PC-3 (cell line): ENCODE data around the gene STXBP1. TPM values are rescaled to one million over a fixed set of nuclear protein-coding genes. Genes with fewer than 3 reads are reported as not detected.

Source experiments
- ATAC-seq: fragments of 200-7000 bp; cut with Tn5 transposase; 2 replicates; pipeline ENCODE4 v1.9.1; 2020; ENCODE audit warnings: mild to moderate bottlenecking, moderate library complexity
- BruUV-seq: library from RNA; stranded (reverse); fragments of 400-500 nt; replicated peaks from 2 replicates; lab custom pipeline; 2021; lab: Mats Ljungman, UMichigan
- CTCF ChIA-PET: fragments of 300-600 bp; sonication (Branson Sonifier 250); formaldehyde crosslinking; loops from one replicate; lab custom pipeline; 2022; ENCODE audit warnings: antibody characterized with exemption; lab: Charles Lee
- POLR2A ChIA-PET: fragments of 300-600 bp; sonication (Branson Sonifier 250); formaldehyde crosslinking; loops from one replicate; lab custom pipeline; 2022; ENCODE audit warnings: antibody characterized with exemption; ENCODE audit not compliant: unreplicated experiment; lab: Charles Lee
- DNase-seq: peaks from one replicate; pipeline ENCODE4 v3.0.0-alpha.2; 2015
- H2AFZ ChIP-seq: fragments of 300-600 bp; sonication (generic); 2 replicates; pipeline ENCODE4 v1.6.0; 2016; ENCODE audit warnings: antibody characterized with exemption, low read length
- H3F3A ChIP-seq: fragments of 300-600 bp; sonication (generic); one replicate; pipeline ENCODE4 v1.6.0; 2017; ENCODE audit warnings: antibody characterized with exemption, low read length, control low read depth, mild to moderate bottlenecking; ENCODE audit not compliant: unreplicated experiment
- H3K27ac ChIP-seq: fragments of 300-600 bp; sonication (generic); 2 replicates; pipeline ENCODE4 v1.5.1; 2016; ENCODE audit warnings: mild to moderate bottlenecking, low read length
- H3K27me3 ChIP-seq: fragments of 300-600 bp; sonication (generic); 2 replicates; pipeline ENCODE4 v1.6.1; 2016; ENCODE audit warnings: low read length, mixed read lengths
- H3K36me3 ChIP-seq: fragments of 300-600 bp; sonication (generic); 2 replicates; pipeline ENCODE4 v1.6.1; 2016; ENCODE audit warnings: low read depth, mixed run types, low read length, mixed read lengths
- H3K4me1 ChIP-seq: fragments of 300-600 bp; sonication (generic); 2 replicates; pipeline ENCODE4 v1.5.1; 2016; ENCODE audit warnings: low read length; ENCODE audit not compliant: insufficient read depth
- H3K4me2 ChIP-seq: fragments of 300-600 bp; sonication (generic); 2 replicates; pipeline ENCODE4 v1.6.0; 2016; ENCODE audit warnings: low read length
- H3K4me3 ChIP-seq: fragments of 300-600 bp; sonication (generic); 2 replicates; pipeline ENCODE4 v1.5.1; 2016; ENCODE audit warnings: mild to moderate bottlenecking, low read length, mixed read lengths
- H3K79me2 ChIP-seq: fragments of 300-600 bp; sonication (generic); 2 replicates; pipeline ENCODE4 v1.6.1; 2017; ENCODE audit warnings: low read length, mixed read lengths
- H3K9ac ChIP-seq: fragments of 300-600 bp; sonication (generic); 2 replicates; pipeline ENCODE4 v1.6.0; 2016; ENCODE audit warnings: mild to moderate bottlenecking, low read length
- H3K9me2 ChIP-seq: fragments of 300-600 bp; sonication (generic); replicated peaks from 2 replicates; pipeline ENCODE4 v1.6.1; 2016; ENCODE audit warnings: mixed run types, low read length, mixed read lengths
- H3K9me3 ChIP-seq: fragments of 300-600 bp; sonication (generic); 2 replicates; pipeline ENCODE4 v1.6.1; 2016; ENCODE audit warnings: low read length, mixed read lengths
- H4K20me1 ChIP-seq: fragments of 300-600 bp; sonication (generic); 2 replicates; pipeline ENCODE4 v1.6.1; 2016; ENCODE audit warnings: low read length, mixed read lengths
- CTCF ChIP-seq: fragments of 300-600 bp; sonication (generic); conservative IDR thresholded peaks from 2 replicates; pipeline ENCODE4 v1.5.1; 2017; ENCODE audit warnings: antibody characterized with exemption, low read depth, mild to moderate bottlenecking, low read length
- EZH2 ChIP-seq: fragments of 300-600 bp; sonication (generic); IDR thresholded peaks from one replicate; pipeline ENCODE4 v1.6.1; 2017; ENCODE audit warnings: antibody characterized with exemption, mild to moderate bottlenecking, low read length; ENCODE audit not compliant: unreplicated experiment
- EZH2phosphoT487 ChIP-seq: fragments of 300-600 bp; sonication (generic); IDR thresholded peaks from 2 replicates; pipeline ENCODE4 v1.6.1; 2018; ENCODE audit warnings: mild to moderate bottlenecking, antibody characterized with exemption, low read length, borderline replicate concordance
- intact Hi-C: fragments of 100-400 bp; cut with micrococcal nuclease; formaldehyde crosslinking; loops from 2 replicates; pipeline ENCODE4 v1.9.0; 2023
- total RNA-seq: library from RNA; depleted of rRNA; stranded (reverse); fragments of >200 nt; gene quantifications from 2 replicates; pipeline ENCODE4 v1.2.3, GENCODE V29; 2014

The STXBP1 gene
- total RNA-seq, 1 experiment from 2014 or later, result 9.1 TPM

DNA sequence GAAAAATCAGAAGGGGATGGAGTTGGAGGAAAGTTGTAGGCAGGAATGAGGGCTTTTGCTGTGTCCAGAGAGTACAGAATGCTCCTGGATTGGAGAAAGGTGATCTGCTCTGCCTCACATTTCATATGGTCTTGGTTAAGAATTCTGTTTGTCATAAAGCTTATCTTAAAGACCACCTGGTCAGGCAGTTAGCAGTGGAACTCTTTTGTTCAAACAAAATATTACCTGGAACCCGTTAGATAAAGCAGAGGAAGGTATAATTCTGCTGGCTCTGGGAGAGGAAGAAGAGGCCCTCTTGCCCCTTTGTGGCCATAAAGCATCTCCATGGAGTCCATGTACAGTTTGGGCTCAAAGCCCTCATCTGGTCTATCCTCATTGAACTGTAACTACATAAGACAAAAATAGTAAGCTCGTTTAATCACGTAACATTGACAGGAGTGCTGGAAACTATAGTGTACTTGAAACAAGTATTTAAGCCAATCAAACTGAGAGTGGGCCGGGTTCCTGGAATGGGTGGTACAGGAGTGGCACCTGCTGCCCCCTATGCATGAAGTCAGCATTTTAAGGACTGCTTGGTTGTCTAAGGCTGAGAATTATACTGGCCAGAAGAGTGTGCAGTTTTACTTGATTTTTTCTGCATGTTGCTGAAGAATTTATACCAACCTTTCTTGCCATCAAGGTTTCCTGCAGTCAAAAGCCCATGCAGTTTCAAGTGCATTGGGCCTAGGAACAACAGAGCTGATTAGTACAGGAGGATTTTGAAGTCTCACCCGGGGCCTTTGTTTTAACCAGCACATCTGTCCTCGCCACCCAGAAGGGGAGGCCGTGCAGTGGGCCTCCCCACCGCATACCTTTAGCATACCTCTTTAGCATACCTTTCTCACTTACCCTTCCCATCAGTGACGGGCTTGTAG, 39.9 kb downstream of the STXBP1 start:
- Histone ChIP-seq H3K4me1 (no peaks in the 10 kb centered on the region), H3K9me3 (no peaks in the 10 kb centered on the region), H3K9me2 (no peaks in the 10 kb centered on the region), H3K36me3 (no peaks in the 10 kb centered on the region), H2AFZ (no peak overlapping the region), H3K27me3 (no peaks in the 10 kb centered on the region), H3K4me2 (no peak overlapping the region), H3F3A (no peaks in the 10 kb centered on the region), H3K27ac (no peak overlapping the region), H3K9ac (no peak overlapping the region), H3K4me3 (no peak overlapping the region), H3K79me2 (no peaks in the 10 kb centered on the region), H4K20me1 (no peaks in the 10 kb centered on the region)
- no TSS peak for BruUV-seq
- intact Hi-C loops, result no loop called here
- DNase-seq, result no peak
- ChIA-PET CTCF (no interaction called here), POLR2A (interaction anchor here (0.6 kb wide), 1 partner anchor 159 kb away, joined by 8 read pairs; no protein-coding TSS in a partner anchor)
- TF ChIP-seq CTCF (no peak), EZH2phosphoT487 (no peak), EZH2 (no peak)
- no peak for ATAC-seq

- DNase-seq (no peak), ATAC-seq (no peak)
- Histone ChIP-seq H3K9me2 (no peaks in the 10 kb centered on the region), H3K27me3 (no peaks in the 10 kb centered on the region), H3K36me3 (no peaks in the 10 kb centered on the region), H3K4me2 (no peak overlapping the region), H3K9ac (no peak overlapping the region), H3K4me1 (no peaks in the 10 kb centered on the region), H3K9me3 (no peaks in the 10 kb centered on the region), H3K27ac (no peak overlapping the region), H2AFZ (no peak overlapping the region), H3K79me2 (no peaks in the 10 kb centered on the region), H4K20me1 (no peaks in the 10 kb centered on the region), H3K4me3 (no peak overlapping the region), H3F3A (no peaks in the 10 kb centered on the region)
- TF ChIP-seq CTCF (no peak), EZH2phosphoT487 (no peak), EZH2 (no peak)
- ChIA-PET CTCF (no interaction called here), POLR2A (interaction anchor here (0.6 kb wide), 1 partner anchor 160 kb away, joined by 8 read pairs; no protein-coding TSS in a partner anchor)
- intact Hi-C loops, result no loop called here
- BruUV-seq, result no TSS peak
These were observed 40.7 kb downstream of the STXBP1 start for GRCh38 chr9:127652733-127653132.

- Histone ChIP-seq H2AFZ (no peak overlapping the region), H4K20me1 (no peaks in the 10 kb centered on the region), H3K4me3 (no peak overlapping the region), H3K4me2 (no peak overlapping the region), H3K9me3 (no peaks in the 10 kb centered on the region), H3K79me2 (no peaks in the 10 kb centered on the region), H3K36me3 (no peaks in the 10 kb centered on the region), H3K27ac (no peak overlapping the region), H3K27me3 (no peaks in the 10 kb centered on the region), H3K9ac (no peak overlapping the region), H3K4me1 (no peaks in the 10 kb centered on the region), H3F3A (no peaks in the 10 kb centered on the region), H3K9me2 (no peaks in the 10 kb centered on the region)
- ChIA-PET POLR2A (no interaction called here), CTCF (no interaction called here)
- intact Hi-C loops, result no loop called here
- BruUV-seq, result no TSS peak
- DNase-seq, result no peak
- TF ChIP-seq EZH2, result no peak
- no peak for TF ChIP-seq EZH2phosphoT487
- no peak for TF ChIP-seq CTCF
- no peak for ATAC-seq
These were observed 42.5 kb downstream of the STXBP1 start for GRCh38 chr9:127654619-127655018.
